K562 (cell line): ENCODE results near the gene DOLPP1. TPM values are rescaled to one million over a fixed set of nuclear protein-coding genes. Genes with fewer than 3 reads are reported as not detected.
A peak's percentile ranks its signal among the peaks of the same experiment; 100 is the strongest.

Experiments used
- AFF1 ChIP-seq, 2 experiments: fragments of 450-650 bp; IDR thresholded peaks; 2 replicates each; pipeline ENCODE4 v1.6.1; 2018; ENCODE audit warnings: mild to moderate bottlenecking in 2 of 2, low read depth in 1 of 2; ENCODE audit not compliant: partially characterized antibody in 2 of 2
- BDP1 ChIP-seq: IDR thresholded peaks from 3 replicates; pipeline ENCODE4 v1.6.1; 2011; ENCODE audit not compliant: insufficient read length, insufficient read depth
- CBX2 ChIP-seq: fragments of 200-600 bp; sonication (generic); IDR thresholded peaks from one replicate; pipeline ENCODE4 v1.6.1; 2012; ENCODE audit warnings: mild to moderate bottlenecking, low read length, inconsistent platforms; ENCODE audit not compliant: insufficient read depth, poor library complexity, severe bottlenecking
- GTF2A2 ChIP-seq: IDR thresholded peaks from 2 replicates; pipeline ENCODE4 v1.6.1; 2016; ENCODE audit warnings: mild to moderate bottlenecking, missing genetic modification characterization, missing compliant biosample characterization
- MXI1 ChIP-seq: IDR thresholded peaks from 2 replicates; pipeline ENCODE4 v1.6.1; 2011; ENCODE audit warnings: low read depth, mild to moderate bottlenecking, improper control_type of control experiment, low read length
- POLR2H ChIP-seq: IDR thresholded peaks from 2 replicates; pipeline ENCODE4 v1.6.1; 2016; ENCODE audit warnings: missing genetic modification characterization, low read depth, mild to moderate bottlenecking, control low read depth, missing compliant biosample characterization, moderate library complexity
- RBM14 ChIP-seq: fragments of 200-400 bp; formaldehyde crosslinking; IDR thresholded peaks from 2 replicates; pipeline ENCODE4 v1.6.1; 2018; ENCODE audit warnings: low read depth, mild to moderate bottlenecking, low read length, moderate library complexity, borderline replicate concordance; ENCODE audit not compliant: insufficient read depth
- TARDBP ChIP-seq: fragments of 450-650 bp; IDR thresholded peaks from 2 replicates; pipeline ENCODE4 v1.6.1; 2016
- TRIM24 ChIP-seq, 2 experiments: fragments of 450-650 bp; IDR thresholded peaks; 2 replicates each; pipeline ENCODE4 v1.6.1; 2016
- ZBTB17 ChIP-seq: fragments of 450-650 bp; formaldehyde crosslinking; IDR thresholded peaks from 2 replicates; pipeline ENCODE4 v1.4.0; 2020; ENCODE audit warnings: mild to moderate bottlenecking
- ZNF431 ChIP-seq: sonication (generic); formaldehyde crosslinking; IDR thresholded peaks from 2 replicates; pipeline ENCODE4 v1.8.0; 2022; ENCODE audit warnings: mild to moderate bottlenecking, missing genetic modification reagents
- ZNF436 ChIP-seq: fragments of 250-450, 450-650 bp; sonication (Bioruptor Pico); formaldehyde crosslinking; IDR thresholded peaks from 2 replicates; pipeline ENCODE4 v1.7.0; 2020; ENCODE audit warnings: mild to moderate bottlenecking
- ZNF696 ChIP-seq: fragments of 250-450 bp; sonication (Bioruptor Pico); conservative IDR thresholded peaks from 2 replicates; pipeline ENCODE4 v1.4.0; 2020; ENCODE audit warnings: mild to moderate bottlenecking, moderate library complexity
- ZNF75A ChIP-seq: fragments of 450-650 bp; formaldehyde crosslinking; IDR thresholded peaks from 2 replicates; pipeline ENCODE4 v1.4.0; 2020; ENCODE audit warnings: mild to moderate bottlenecking
- ZSCAN29 ChIP-seq: fragments of 450-650 bp; IDR thresholded peaks from 2 replicates; pipeline ENCODE4 v1.6.1; 2017
- polyA plus RNA-seq, 8 experiments: library from polyadenylated mRNA; depleted of rRNA in 4 of 8; stranded (reverse) in 5 of 8; unstranded in 3 of 8; fragments of >200 nt; fragmentation: Nextera tagmentation in 2 of 8; fragmentation: Illumina TruSeq in 1 of 8; extraction: Ambion mirVana in 2 of 8; extraction: Trizol in 1 of 8; gene quantifications; 2 replicates each; pipeline versions ENCODE4 v1.2.1 to v1.2.3, GENCODE V29; 2011 to 2014; ENCODE audit warnings: inconsistent platforms in 1 of 8, missing spikeins in 1 of 8
- total RNA-seq, 7 experiments: library from RNA; depleted of rRNA in 6 of 7; stranded (reverse); fragments of >200 nt in 6 of 7; fragmentation: Illumina TruSeq in 2 of 7; extraction: Trizol in 2 of 7; gene quantifications; 2 replicates each; pipeline versions ENCODE4 v1.2.1 to v1.2.3, GENCODE V29; 2011 to 2021; ENCODE audit warnings: low replicate concordance in 1 of 7
- TF ChIP-seq, protein P1 (sequence below): sonication (generic); formaldehyde crosslinking; IDR thresholded peaks from 2 replicates; pipeline ENCODE4 v1.8.1; 2023; ENCODE audit warnings: mild to moderate bottlenecking, missing genetic modification reagents
- TF ChIP-seq, protein P2 (sequence below): fragments of 250-450 bp; sonication (Bioruptor Pico); IDR thresholded peaks from 2 replicates; pipeline ENCODE4 v1.5.0; 2020; ENCODE audit warnings: mild to moderate bottlenecking, borderline replicate concordance
- TF ChIP-seq, protein P3 (sequence below): fragments of 200-800 bp; sonication (Bioruptor generic); IDR thresholded peaks from 2 replicates; pipeline ENCODE4 v1.6.1; 2017; ENCODE audit warnings: missing genetic modification characterization, missing compliant biosample characterization

The DOLPP1 gene
- total and polyA plus RNA-seq, 9 of the 15 experiments (the other 6 are each of a cell fraction or from before 2014, with no cell fraction given): 3.0 to 39.8 (median 30.5) TPM

DNA sequence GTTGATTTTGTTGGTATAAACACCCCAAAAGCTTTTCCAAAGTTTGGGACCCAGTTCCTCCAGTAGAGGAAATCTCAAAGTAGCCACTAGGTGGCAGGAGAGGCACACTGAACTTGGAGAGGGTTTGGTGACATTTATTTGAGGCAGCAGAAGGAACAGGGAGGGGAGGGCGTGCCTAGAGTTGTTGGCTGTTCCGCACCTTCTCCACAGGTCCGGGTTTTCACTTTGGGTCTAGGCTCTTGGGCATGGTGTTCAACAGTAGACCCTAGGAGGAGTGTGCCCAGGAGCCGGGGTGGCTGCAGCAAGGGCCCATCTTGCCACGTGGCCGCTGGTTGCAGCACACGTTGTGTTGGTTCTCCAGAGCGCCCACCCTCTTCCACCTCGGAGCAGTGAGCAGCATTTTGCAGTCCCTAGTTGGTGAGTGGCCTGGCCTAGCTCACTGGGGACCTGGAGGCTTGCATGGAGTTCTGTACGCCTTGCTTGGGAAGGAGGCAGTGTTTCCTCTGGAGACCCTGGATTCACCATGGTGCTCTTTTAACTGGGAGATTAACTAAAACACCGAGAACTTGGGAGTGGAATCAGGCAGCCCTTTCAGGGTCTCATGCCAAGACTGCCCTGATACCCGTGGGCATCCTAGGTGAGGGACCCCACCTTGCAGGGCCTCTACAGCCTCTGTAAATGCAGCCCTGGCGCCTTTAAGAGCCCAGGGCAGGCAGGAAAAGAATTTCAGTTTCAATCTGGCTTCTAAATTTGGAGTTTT is 58.5 kb downstream of the DOLPP1 start (continued):
- TF ChIP-seq RBM14: no peak
- no peak for TF ChIP-seq TRIM24 (IDR thresholded peaks at IDR 0.05)
- TF ChIP-seq BDP1: no peak
- no peak for TF ChIP-seq ZBTB17 (CRISPR knock-in tag)
- no peak for TF ChIP-seq ZSCAN29
- no peak for TF ChIP-seq GTF2A2 (tag)
- no peak for TF ChIP-seq CBX2
- peak; percentile 17; the same call in 1 of the 2 replicates for TF ChIP-seq TARDBP
- TF ChIP-seq MXI1: peak; percentile 22; the same call in 1 of the 2 replicates
- no peak for TF ChIP-seq ZNF75A (CRISPR knock-in tag)
- TF ChIP-seq ZNF431: peak; percentile 57; the same call in 1 of the 2 replicates
- TF ChIP-seq ZNF696: no peak
- TF ChIP-seq, protein P1, sequence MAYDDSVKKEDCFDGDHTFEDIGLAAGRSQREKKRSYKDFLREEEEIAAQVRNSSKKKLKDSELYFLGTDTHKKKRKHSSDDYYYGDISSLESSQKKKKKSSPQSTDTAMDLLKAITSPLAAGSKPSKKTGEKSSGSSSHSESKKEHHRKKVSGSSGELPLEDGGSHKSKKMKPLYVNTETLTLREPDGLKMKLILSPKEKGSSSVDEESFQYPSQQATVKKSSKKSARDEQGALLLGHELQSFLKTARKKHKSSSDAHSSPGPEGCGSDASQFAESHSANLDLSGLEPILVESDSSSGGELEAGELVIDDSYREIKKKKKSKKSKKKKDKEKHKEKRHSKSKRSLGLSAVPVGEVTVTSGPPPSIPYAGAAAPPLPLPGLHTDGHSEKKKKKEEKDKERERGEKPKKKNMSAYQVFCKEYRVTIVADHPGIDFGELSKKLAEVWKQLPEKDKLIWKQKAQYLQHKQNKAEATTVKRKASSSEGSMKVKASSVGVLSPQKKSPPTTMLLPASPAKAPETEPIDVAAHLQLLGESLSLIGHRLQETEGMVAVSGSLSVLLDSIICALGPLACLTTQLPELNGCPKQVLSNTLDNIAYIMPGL: 0 out of 2 replicates have a peak, but pooled peaks have one; percentile 24
- no peak for TF ChIP-seq POLR2H (tag)
- TF ChIP-seq, protein P2, sequence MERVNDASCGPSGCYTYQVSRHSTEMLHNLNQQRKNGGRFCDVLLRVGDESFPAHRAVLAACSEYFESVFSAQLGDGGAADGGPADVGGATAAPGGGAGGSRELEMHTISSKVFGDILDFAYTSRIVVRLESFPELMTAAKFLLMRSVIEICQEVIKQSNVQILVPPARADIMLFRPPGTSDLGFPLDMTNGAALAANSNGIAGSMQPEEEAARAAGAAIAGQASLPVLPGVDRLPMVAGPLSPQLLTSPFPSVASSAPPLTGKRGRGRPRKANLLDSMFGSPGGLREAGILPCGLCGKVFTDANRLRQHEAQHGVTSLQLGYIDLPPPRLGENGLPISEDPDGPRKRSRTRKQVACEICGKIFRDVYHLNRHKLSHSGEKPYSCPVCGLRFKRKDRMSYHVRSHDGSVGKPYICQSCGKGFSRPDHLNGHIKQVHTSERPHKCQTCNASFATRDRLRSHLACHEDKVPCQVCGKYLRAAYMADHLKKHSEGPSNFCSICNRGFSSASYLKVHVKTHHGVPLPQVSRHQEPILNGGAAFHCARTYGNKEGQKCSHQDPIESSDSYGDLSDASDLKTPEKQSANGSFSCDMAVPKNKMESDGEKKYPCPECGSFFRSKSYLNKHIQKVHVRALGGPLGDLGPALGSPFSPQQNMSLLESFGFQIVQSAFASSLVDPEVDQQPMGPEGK (CRISPR knock-in tag): 0 out of 2 replicates have a peak, but pooled peaks have one; percentile 44
- peak in 1 of 2 experiments; percentile 17 for TF ChIP-seq AFF1 (IDR thresholded peaks at IDR 0.05; ENCODE audit: low read depth in 1 of 2, partially characterized antibody in 2 of 2)
- TF ChIP-seq ZNF436 (CRISPR knock-in tag): no peak
- TF ChIP-seq, protein P3, sequence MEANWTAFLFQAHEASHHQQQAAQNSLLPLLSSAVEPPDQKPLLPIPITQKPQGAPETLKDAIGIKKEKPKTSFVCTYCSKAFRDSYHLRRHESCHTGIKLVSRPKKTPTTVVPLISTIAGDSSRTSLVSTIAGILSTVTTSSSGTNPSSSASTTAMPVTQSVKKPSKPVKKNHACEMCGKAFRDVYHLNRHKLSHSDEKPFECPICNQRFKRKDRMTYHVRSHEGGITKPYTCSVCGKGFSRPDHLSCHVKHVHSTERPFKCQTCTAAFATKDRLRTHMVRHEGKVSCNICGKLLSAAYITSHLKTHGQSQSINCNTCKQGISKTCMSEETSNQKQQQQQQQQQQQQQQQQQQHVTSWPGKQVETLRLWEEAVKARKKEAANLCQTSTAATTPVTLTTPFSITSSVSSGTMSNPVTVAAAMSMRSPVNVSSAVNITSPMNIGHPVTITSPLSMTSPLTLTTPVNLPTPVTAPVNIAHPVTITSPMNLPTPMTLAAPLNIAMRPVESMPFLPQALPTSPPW: peak; percentile 6; the same call in 1 of the 2 replicates
